IPS-18c (cell line): ENCODE measurements around the gene TRIM24.
"Not testable (repeated sequence)": the region's sequence is repeated elsewhere in the genome, so short reads cannot be mapped to it uniquely, and the experiment has no call there.

Experiments used
- H3K4me3 ChIP-seq: 2 replicates; pipeline ENCODE4 v1.7.0; 2013; ENCODE audit warnings: low read depth, mild to moderate bottlenecking, low read length, moderate library complexity; ENCODE audit not compliant: insufficient read depth
- H3K9me3 ChIP-seq: one replicate; pipeline ENCODE4 v1.6.1; 2013; ENCODE audit warnings: mild to moderate bottlenecking, low read length, moderate library complexity; ENCODE audit not compliant: control insufficient read depth, insufficient read depth

The TRIM24 gene

GRCh38 chr7:138480527-138480926, 20.5 kb downstream of the TRIM24 start:
- Histone ChIP-seq H3K9me3 (no peaks in the 10 kb centered on the region), H3K4me3 (no peak overlapping the region)

GRCh38 chr7:138481447-138482380, 21.7 kb downstream of the TRIM24 start:
- Histone ChIP-seq H3K4me3 (no peak overlapping the region), H3K9me3 (no peaks in the 10 kb centered on the region)

GRCh38 chr7:138483531-138483930, 23.5 kb downstream of the TRIM24 start:
- no peaks in the 10 kb centered on the region for H3K9me3 ChIP-seq

GRCh38 chr7:138485508-138485907, 25.4 kb downstream of the TRIM24 start:
- H3K4me3 ChIP-seq, H3K9me3 ChIP-seq: not testable (repeated sequence)

More at GRCh38 chr7:138483531-138483930, 23.5 kb downstream of the TRIM24 start:
- no peak overlapping the region for H3K4me3 ChIP-seq

GRCh38 chr7:138489139-138489538, 29.1 kb downstream of the TRIM24 start:
- H3K9me3 ChIP-seq, H3K4me3 ChIP-seq: not testable (repeated sequence)

GRCh38 chr7:138491612-138492386, 31.7 kb downstream of the TRIM24 start:
- no peaks in the 10 kb centered on the region for H3K9me3 ChIP-seq
- no peak overlapping the region for H3K4me3 ChIP-seq

GRCh38 chr7:138492423-138492822, 32.4 kb downstream of the TRIM24 start:
- no peaks in the 10 kb centered on the region for H3K9me3 ChIP-seq
- H3K4me3 ChIP-seq, result no peak overlapping the region

GRCh38 chr7:138493535-138493934, 33.5 kb downstream of the TRIM24 start:
- no peak overlapping the region for H3K4me3 ChIP-seq
- no peaks in the 10 kb centered on the region for H3K9me3 ChIP-seq

- no peak overlapping the region for H3K4me3 ChIP-seq
These were observed 35.4 kb downstream of the TRIM24 start for GRCh38 chr7:138495485-138495884.

GRCh38 chr7:138499340-138499739, 39.3 kb downstream of the TRIM24 start:
- Histone ChIP-seq H3K9me3 (no peaks in the 10 kb centered on the region), H3K4me3 (no peak overlapping the region)

More at GRCh38 chr7:138495485-138495884, 35.4 kb downstream of the TRIM24 start:
- no peaks in the 10 kb centered on the region for H3K9me3 ChIP-seq

GRCh38 chr7:138500303-138500702, 40.2 kb downstream of the TRIM24 start:
- H3K9me3 ChIP-seq, result not testable (repeated sequence)

GRCh38 chr7:138500892-138501291, 40.8 kb downstream of the TRIM24 start:
- no peaks in the 10 kb centered on the region for H3K9me3 ChIP-seq
- no peak overlapping the region for H3K4me3 ChIP-seq

More at GRCh38 chr7:138500303-138500702, 40.2 kb downstream of the TRIM24 start:
- H3K4me3 ChIP-seq, result not testable (repeated sequence)

GRCh38 chr7:138502023-138502767, 42.1 kb downstream of the TRIM24 start:
- Histone ChIP-seq H3K4me3 (no peak overlapping the region), H3K9me3 (no peaks in the 10 kb centered on the region)

GRCh38 chr7:138505361-138505873, 45.4 kb downstream of the TRIM24 start:
- no peak overlapping the region for H3K4me3 ChIP-seq
- no peaks in the 10 kb centered on the region for H3K9me3 ChIP-seq

- H3K9me3 ChIP-seq, result no peaks in the 10 kb centered on the region
These were observed 46.7 kb downstream of the TRIM24 start for GRCh38 chr7:138506764-138507163.

GRCh38 chr7:138510003-138510402, 49.9 kb downstream of the TRIM24 start:
- no peak overlapping the region for H3K4me3 ChIP-seq
- H3K9me3 ChIP-seq, result no peaks in the 10 kb centered on the region

More at GRCh38 chr7:138506764-138507163, 46.7 kb downstream of the TRIM24 start:
- H3K4me3 ChIP-seq, result no peak overlapping the region
